ENCODE data around the gene PHACTR4.

PHACTR4 gene

DNA sequence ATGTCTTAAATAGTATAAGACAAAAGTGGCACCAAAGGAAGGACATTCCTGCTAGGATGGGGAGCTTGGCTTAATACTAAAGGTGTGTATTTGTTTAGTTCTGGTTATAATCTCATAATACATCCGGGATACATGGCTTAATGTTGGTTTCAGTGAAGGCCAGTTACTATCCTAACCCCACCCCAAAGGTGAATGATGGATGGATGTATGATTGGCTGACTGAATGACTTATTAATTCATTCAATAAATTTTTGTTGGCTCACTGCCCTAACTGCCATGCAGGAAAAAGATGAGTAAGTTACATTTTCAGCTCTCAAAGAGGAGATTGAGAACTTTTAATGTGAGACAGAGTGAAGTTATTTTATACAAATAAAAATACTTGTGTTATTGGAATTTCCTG lies 52.2 kb downstream of the PHACTR4 start:
- TF ChIP-seq REST (IDR thresholded peaks at IDR 0.05; ENCODE audit: insufficient replicate concordance, low read depth), result no peak
- no peak for TF ChIP-seq GABPA (IDR thresholded peaks at IDR 0.05; ENCODE audit: low read depth)
- TF ChIP-seq SPI1 (IDR thresholded peaks at IDR 0.05; ENCODE audit: borderline replicate concordance, low read depth), result no peak
- TF ChIP-seq, protein P1, sequence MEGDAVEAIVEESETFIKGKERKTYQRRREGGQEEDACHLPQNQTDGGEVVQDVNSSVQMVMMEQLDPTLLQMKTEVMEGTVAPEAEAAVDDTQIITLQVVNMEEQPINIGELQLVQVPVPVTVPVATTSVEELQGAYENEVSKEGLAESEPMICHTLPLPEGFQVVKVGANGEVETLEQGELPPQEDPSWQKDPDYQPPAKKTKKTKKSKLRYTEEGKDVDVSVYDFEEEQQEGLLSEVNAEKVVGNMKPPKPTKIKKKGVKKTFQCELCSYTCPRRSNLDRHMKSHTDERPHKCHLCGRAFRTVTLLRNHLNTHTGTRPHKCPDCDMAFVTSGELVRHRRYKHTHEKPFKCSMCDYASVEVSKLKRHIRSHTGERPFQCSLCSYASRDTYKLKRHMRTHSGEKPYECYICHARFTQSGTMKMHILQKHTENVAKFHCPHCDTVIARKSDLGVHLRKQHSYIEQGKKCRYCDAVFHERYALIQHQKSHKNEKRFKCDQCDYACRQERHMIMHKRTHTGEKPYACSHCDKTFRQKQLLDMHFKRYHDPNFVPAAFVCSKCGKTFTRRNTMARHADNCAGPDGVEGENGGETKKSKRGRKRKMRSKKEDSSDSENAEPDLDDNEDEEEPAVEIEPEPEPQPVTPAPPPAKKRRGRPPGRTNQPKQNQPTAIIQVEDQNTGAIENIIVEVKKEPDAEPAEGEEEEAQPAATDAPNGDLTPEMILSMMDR (IDR thresholded peaks at IDR 0.05; ENCODE audit: insufficient read depth, low read length), result no peak
- TF ChIP-seq POLR2AphosphoS5 (IDR thresholded peaks at IDR 0.05; ENCODE audit: low read depth), result no peak
- no peak overlapping the region for H3K4me3 ChIP-seq (replicated peaks; ENCODE audit: insufficient read depth, low read length)
- DNase-seq (ENCODE audit: low read depth in 1 of 2, low spot score in 1 of 2), result no peak
- H3K27me3 ChIP-seq (ENCODE audit: insufficient read depth, poor library complexity, severe bottlenecking), result no peaks in the 10 kb centered on the region
- no peak overlapping the region for H3K27ac ChIP-seq (replicated peaks)

DNA sequence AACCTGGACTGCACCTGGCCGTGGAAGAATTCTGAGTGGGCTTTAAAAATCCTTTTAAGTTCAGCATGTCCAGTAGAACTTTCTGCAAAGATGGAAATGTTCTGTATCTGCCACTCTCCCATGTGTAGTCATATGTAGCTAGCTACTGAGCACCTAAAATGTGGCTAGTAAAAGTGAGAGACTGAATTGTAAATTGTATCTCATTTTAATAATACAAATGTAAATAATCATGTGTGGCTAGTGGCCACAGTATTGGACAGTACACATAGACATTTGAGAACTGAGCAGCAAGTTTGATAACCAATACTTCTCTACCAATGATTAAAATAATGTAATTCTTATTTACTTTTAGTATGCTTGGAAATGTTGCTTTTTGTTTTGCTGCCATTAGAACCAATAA lies 57.3 kb downstream of the PHACTR4 start:
- H3K27ac ChIP-seq (replicated peaks), result no peak overlapping the region
- no peaks in the 10 kb centered on the region for H3K27me3 ChIP-seq (ENCODE audit: insufficient read depth, poor library complexity, severe bottlenecking)
- TF ChIP-seq SPI1 (IDR thresholded peaks at IDR 0.05; ENCODE audit: borderline replicate concordance, low read depth) (no peak), POLR2AphosphoS5 (IDR thresholded peaks at IDR 0.05; ENCODE audit: low read depth) (no peak), GABPA (IDR thresholded peaks at IDR 0.05; ENCODE audit: low read depth) (no peak), REST (IDR thresholded peaks at IDR 0.05; ENCODE audit: insufficient replicate concordance, low read depth) (no peak)
- TF ChIP-seq, protein P1 (IDR thresholded peaks at IDR 0.05; ENCODE audit: insufficient read depth, low read length), result no peak
- no peak for DNase-seq (ENCODE audit: low read depth in 1 of 2, low spot score in 1 of 2)
- no peak overlapping the region for H3K4me3 ChIP-seq (replicated peaks; ENCODE audit: insufficient read depth, low read length)

GRCh38 chr1:28428012-28428411 lies 58.5 kb downstream of the PHACTR4 start:
- Histone ChIP-seq H3K27ac (replicated peaks) (no peak overlapping the region), H3K4me3 (replicated peaks; ENCODE audit: insufficient read depth, low read length) (no peak overlapping the region), H3K27me3 (ENCODE audit: insufficient read depth, poor library complexity, severe bottlenecking) (no peaks in the 10 kb centered on the region)
- TF ChIP-seq SPI1 (IDR thresholded peaks at IDR 0.05; ENCODE audit: borderline replicate concordance, low read depth), result peak; percentile 71; the same call in 1 of the 2 replicates
- TF ChIP-seq GABPA (IDR thresholded peaks at IDR 0.05; ENCODE audit: low read depth), result no peak
- no peak for DNase-seq (ENCODE audit: low read depth in 1 of 2, low spot score in 1 of 2)

- Histone ChIP-seq H3K27me3 (ENCODE audit: insufficient read depth, poor library complexity, severe bottlenecking) (no peaks in the 10 kb centered on the region), H3K27ac (replicated peaks) (no peak overlapping the region), H3K4me3 (replicated peaks; ENCODE audit: insufficient read depth, low read length) (no peak overlapping the region)
- no peak for DNase-seq (ENCODE audit: low read depth in 1 of 2, low spot score in 1 of 2)
- TF ChIP-seq SPI1 (IDR thresholded peaks at IDR 0.05; ENCODE audit: borderline replicate concordance, low read depth) (no peak), GABPA (IDR thresholded peaks at IDR 0.05; ENCODE audit: low read depth) (no peak), POLR2AphosphoS5 (IDR thresholded peaks at IDR 0.05; ENCODE audit: low read depth) (no peak), REST (IDR thresholded peaks at IDR 0.05; ENCODE audit: insufficient replicate concordance, low read depth) (no peak)
- TF ChIP-seq, protein P1 (IDR thresholded peaks at IDR 0.05; ENCODE audit: insufficient read depth, low read length), result no peak
These were observed 59.5 kb downstream of the PHACTR4 start for GRCh38 chr1:28428990-28429520.

All from HL-60 (cell line).